OCI-LY7 (cell line): ENCODE data around the gene CA7.

ENCODE experiments used
- CTCF ChIP-seq: fragments of 200-600 bp; sonication (generic); conservative IDR thresholded peaks from 2 replicates; pipeline ENCODE4 v1.5.1; 2014; ENCODE audit warnings: mild to moderate bottlenecking, antibody characterized with exemption, low read length, moderate library complexity, mixed read lengths
- EZH2phosphoT487 ChIP-seq: fragments of 200-600 bp; sonication (generic); IDR thresholded peaks from 2 replicates; pipeline ENCODE4 v1.6.1; 2018; ENCODE audit warnings: low read depth, borderline replicate concordance, mild to moderate bottlenecking, mixed run types, antibody characterized with exemption, low read length, moderate library complexity, mixed read lengths

- TF ChIP-seq CTCF (no peak), EZH2phosphoT487 (no peak)
Measured at GRCh38 chr16:66846831-66847230, 2.6 kb downstream of the CA7 start.
